Measurements from ENCODE around the gene MPZL3.

DNA sequence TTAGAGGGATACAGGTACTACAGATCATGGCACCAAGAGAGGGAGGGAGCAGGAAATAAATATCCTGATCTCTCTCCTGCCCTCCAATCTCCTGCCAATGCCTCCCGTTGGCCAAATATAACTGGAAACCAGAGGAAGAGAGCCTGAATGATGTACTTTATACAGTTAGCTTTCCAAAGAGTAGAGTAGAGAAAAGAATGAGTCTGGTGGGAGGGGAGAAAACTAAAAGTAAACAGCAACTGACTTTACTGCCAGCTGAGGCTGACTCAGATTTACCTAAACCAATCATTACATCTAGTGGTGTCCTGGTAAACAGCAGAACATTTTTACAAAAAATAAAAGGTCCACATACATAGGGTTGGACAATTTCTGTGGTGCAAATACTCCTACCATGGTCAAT lies 5.1 kb downstream of the MPZL3 start:
- TF ChIP-seq SMC3 (IDR thresholded peaks at IDR 0.05): no peak
- TF ChIP-seq, protein P1, sequence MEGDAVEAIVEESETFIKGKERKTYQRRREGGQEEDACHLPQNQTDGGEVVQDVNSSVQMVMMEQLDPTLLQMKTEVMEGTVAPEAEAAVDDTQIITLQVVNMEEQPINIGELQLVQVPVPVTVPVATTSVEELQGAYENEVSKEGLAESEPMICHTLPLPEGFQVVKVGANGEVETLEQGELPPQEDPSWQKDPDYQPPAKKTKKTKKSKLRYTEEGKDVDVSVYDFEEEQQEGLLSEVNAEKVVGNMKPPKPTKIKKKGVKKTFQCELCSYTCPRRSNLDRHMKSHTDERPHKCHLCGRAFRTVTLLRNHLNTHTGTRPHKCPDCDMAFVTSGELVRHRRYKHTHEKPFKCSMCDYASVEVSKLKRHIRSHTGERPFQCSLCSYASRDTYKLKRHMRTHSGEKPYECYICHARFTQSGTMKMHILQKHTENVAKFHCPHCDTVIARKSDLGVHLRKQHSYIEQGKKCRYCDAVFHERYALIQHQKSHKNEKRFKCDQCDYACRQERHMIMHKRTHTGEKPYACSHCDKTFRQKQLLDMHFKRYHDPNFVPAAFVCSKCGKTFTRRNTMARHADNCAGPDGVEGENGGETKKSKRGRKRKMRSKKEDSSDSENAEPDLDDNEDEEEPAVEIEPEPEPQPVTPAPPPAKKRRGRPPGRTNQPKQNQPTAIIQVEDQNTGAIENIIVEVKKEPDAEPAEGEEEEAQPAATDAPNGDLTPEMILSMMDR (IDR thresholded peaks at IDR 0.05): no peak
- no peak for TF ChIP-seq HMGXB4 (CRISPR knock-in tag; IDR thresholded peaks at IDR 0.05; ENCODE audit: borderline replicate concordance)
- TF ChIP-seq HDAC2 (IDR thresholded peaks at IDR 0.05): no peak
- TF ChIP-seq CEBPB (IDR thresholded peaks at IDR 0.05): no peak
- TF ChIP-seq, protein P2, sequence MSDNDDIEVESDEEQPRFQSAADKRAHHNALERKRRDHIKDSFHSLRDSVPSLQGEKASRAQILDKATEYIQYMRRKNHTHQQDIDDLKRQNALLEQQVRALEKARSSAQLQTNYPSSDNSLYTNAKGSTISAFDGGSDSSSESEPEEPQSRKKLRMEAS (IDR thresholded peaks at IDR 0.05): no peak
- no peak for TF ChIP-seq HOXB5 (CRISPR knock-in tag; IDR thresholded peaks at IDR 0.05)
- no peak for TF ChIP-seq ZC3H11A (IDR thresholded peaks at IDR 0.05)
- no peak for TF ChIP-seq CHD2 (IDR thresholded peaks at IDR 0.05; ENCODE audit: low read length, partially characterized antibody)
- no peak for TF ChIP-seq EP300 (IDR thresholded peaks at IDR 0.05)
- TF ChIP-seq POLR2A (IDR thresholded peaks at IDR 0.05; ENCODE audit: low read length): no peak
- TF ChIP-seq MAZ (IDR thresholded peaks at IDR 0.05; ENCODE audit: borderline replicate concordance, low read depth, low read length): no peak
- TF ChIP-seq RAD21 (conservative IDR thresholded peaks at IDR 0.05 in 1 of 2, IDR thresholded peaks at IDR 0.05 in 1 of 2): no peak

All from A549 (cell line).